ENCODE results near the gene MTFP1. TPM values are rescaled to one million over a fixed set of nuclear protein-coding genes. Genes with fewer than 3 reads are reported as not detected.

The MTFP1 gene
- total and polyA plus RNA-seq, 4 donors = 1.8 to 40.0 (median 25.5) TPM

GRCh38 chr22:30453731-30454510 lies 28.4 kb downstream of the MTFP1 start:
- Histone ChIP-seq H3K27me3 (ENCODE audit: control insufficient read depth in 3 of 3, insufficient read depth in 3 of 3, low read length in 2 of 3) (no peaks in the 10 kb centered on the region), H3K4me3 (no peak overlapping the region), H3K9ac (ENCODE audit: insufficient read depth in 1 of 2, low read length in 2 of 2) (no peak overlapping the region), H3K9me3 (ENCODE audit: control insufficient read depth in 4 of 4, insufficient read depth in 3 of 4, low read length in 3 of 4) (no peaks in the 10 kb centered on the region), H3K27ac (ENCODE audit: low read depth in 1 of 2, low read length in 1 of 2) (no peak overlapping the region), H3K36me3 (ENCODE audit: control insufficient read depth in 4 of 4, insufficient read depth in 4 of 4, low read length in 4 of 4) (no peaks in the 10 kb centered on the region), H3K4me1 (ENCODE audit: control insufficient read depth in 5 of 5, insufficient read depth in 5 of 5, low read length in 5 of 5) (peaks cover 0 to 3% (median 0%) of the 10 kb centered on the region in 5 donors)
- ATAC-seq (ENCODE audit: insufficient read depth, low FRiP score) (no peak), DNase-seq (peak; percentile 39 to 52 (median 46))
- no peak for TF ChIP-seq CTCF (IDR thresholded peaks at IDR 0.05; ENCODE audit: control extremely low read depth, extremely low read depth)
- WGBS, 2 donors = 51 to 52% methylated on average over 6 of the region's 6 CpGs

GRCh38 chr22:30455075-30455840 lies 29.7 kb downstream of the MTFP1 start:
- Histone ChIP-seq H3K4me1 (ENCODE audit: control insufficient read depth in 5 of 5, insufficient read depth in 5 of 5, low read length in 5 of 5) (peaks cover 0 to 3% (median 0%) of the 10 kb centered on the region in 5 donors), H3K9ac (ENCODE audit: insufficient read depth in 1 of 2, low read length in 2 of 2) (no peak overlapping the region), H3K9me3 (ENCODE audit: control insufficient read depth in 4 of 4, insufficient read depth in 3 of 4, low read length in 3 of 4) (peaks cover 0 to 3% (median 0%) of the 10 kb centered on the region in 4 donors), H3K27ac (ENCODE audit: low read depth in 1 of 2, low read length in 1 of 2) (no peak overlapping the region), H3K27me3 (ENCODE audit: control insufficient read depth in 3 of 3, insufficient read depth in 3 of 3, low read length in 2 of 3) (no peaks in the 10 kb centered on the region), H3K36me3 (ENCODE audit: control insufficient read depth in 4 of 4, insufficient read depth in 4 of 4, low read length in 4 of 4) (no peaks in the 10 kb centered on the region), H3K4me3 (no peak overlapping the region)
- ATAC-seq (ENCODE audit: insufficient read depth, low FRiP score) (no peak), DNase-seq (no peak)
- TF ChIP-seq CTCF (IDR thresholded peaks at IDR 0.05; ENCODE audit: control extremely low read depth, extremely low read depth) = no peak
- WGBS, 2 donors = 91 to 94% methylated on average over 8 of the region's 8 CpGs

- Histone ChIP-seq H3K27me3 (ENCODE audit: control insufficient read depth in 3 of 3, insufficient read depth in 3 of 3, low read length in 2 of 3) (no peaks in the 10 kb centered on the region), H3K4me3 (no peak overlapping the region), H3K9me3 (ENCODE audit: control insufficient read depth in 4 of 4, insufficient read depth in 3 of 4, low read length in 3 of 4) (peaks cover 0 to 4% (median 0%) of the 10 kb centered on the region in 4 donors), H3K27ac (ENCODE audit: low read depth in 1 of 2, low read length in 1 of 2) (no peak overlapping the region), H3K9ac (ENCODE audit: insufficient read depth in 1 of 2, low read length in 2 of 2) (no peak overlapping the region), H3K36me3 (ENCODE audit: control insufficient read depth in 4 of 4, insufficient read depth in 4 of 4, low read length in 4 of 4) (no peaks in the 10 kb centered on the region), H3K4me1 (ENCODE audit: control insufficient read depth in 5 of 5, insufficient read depth in 5 of 5, low read length in 5 of 5) (peaks cover 0 to 2% (median 0%) of the 10 kb centered on the region in 5 donors)
- no peak for DNase-seq
- no peak for TF ChIP-seq CTCF (IDR thresholded peaks at IDR 0.05; ENCODE audit: control extremely low read depth, extremely low read depth)
- WGBS, 2 donors = 65 to 79% methylated on average over 8 of the region's 8 CpGs
- ATAC-seq (ENCODE audit: insufficient read depth, low FRiP score) = no peak
Observed at GRCh38 chr22:30457981-30458380, 32.4 kb downstream of the MTFP1 start.

All from lung (tissue), 12 donors.